Frontal cortex (tissue), 4 donors: ENCODE results near the gene CCDC124. TPM values are rescaled to one million over a fixed set of nuclear protein-coding genes. Genes with fewer than 3 reads are reported as not detected.

Source experiments
- DNase-seq, 2 donors: peaks; one replicate each; pipeline ENCODE4 v3.0.0; 2012; ENCODE audit warnings: low spot score in 2 of 2
- FAIRE-seq: peaks from 2 replicates; lab custom pipeline; 2012; peaks lifted over from hg19 to GRCh38; lab: Jason Lieb, UNC
- total RNA-seq: library from RNA; depleted of rRNA; stranded (reverse); fragments of >200 nt; gene quantifications from one replicate; pipeline ENCODE4 v1.2.3, GENCODE V29; 2014
- donor health status: control.
- donor health status: control.
- donor health status: control.

Gene CCDC124
- total RNA-seq, 1 donor from 2014 or later: 15.5 TPM

GRCh38 chr19:17931532-17932191, 1.2 kb upstream of the CCDC124 start:
- DNase-seq (no peak), FAIRE-seq (no peak)

DNA sequence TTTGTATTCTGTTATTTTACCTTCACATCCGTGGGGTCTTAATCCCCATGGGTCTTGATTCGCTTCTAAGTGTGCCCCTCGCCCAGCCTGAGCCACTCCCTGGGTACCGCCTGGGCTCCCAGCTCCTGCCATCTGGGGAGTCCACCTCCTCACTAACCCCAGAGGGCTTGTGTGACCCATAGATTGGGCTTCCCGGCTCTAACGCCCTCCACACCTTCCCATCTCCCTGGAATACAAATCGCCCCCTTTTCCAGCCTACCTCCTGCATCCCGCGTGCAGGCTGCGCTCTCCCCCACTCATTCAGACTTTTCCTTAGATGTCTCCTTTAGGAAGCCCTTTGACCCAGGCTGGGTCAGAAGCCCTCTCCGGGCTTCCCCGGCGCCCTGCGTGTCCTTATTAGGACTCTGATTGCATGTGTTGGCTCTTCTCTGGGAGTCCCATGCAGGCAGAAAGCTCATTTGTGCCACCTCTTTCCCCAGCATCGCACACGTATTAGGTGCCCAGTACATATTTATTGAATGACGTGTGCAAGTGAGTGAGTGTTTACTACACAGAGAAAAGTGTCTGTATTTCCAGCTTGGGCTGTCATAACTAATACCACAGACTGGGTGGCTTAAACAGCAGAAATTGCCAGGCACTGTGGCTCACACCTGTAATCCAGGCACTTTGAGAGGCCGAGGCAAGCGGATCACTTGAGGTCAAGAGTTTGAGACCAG, 757 bp downstream of the CCDC124 start:
- no peak for FAIRE-seq
- DNase-seq: no peak

GRCh38 chr19:17936379-17936778, 3.6 kb downstream of the CCDC124 start:
- DNase-seq (no peak), FAIRE-seq (no peak)

DNA sequence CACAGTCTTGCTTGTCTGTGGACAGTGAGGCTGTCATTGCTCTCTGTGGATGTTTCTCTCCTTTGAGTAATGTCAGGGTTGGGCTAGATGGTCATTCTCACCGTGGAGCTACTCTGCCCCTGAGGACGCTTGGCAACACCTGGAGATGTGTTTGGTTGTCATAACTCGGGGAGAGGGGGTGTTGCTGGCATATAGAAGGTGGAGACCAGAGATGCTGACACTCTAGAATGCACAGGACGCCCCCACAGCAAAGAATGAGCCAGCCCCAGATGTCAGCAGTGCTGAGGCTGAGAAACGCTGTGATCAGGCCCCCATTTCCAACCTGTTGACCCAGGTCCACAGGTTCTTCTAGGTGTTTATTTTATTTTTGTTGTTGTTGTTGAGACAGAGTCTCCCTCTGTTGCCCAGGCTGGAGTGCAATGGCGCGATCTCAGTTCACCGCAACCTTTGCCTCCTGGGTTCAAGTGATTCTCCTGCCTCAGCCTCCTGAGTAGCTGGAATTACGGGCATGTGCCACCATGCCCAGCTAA, 4.6 kb downstream of the CCDC124 start:
- DNase-seq (no peak), FAIRE-seq (no peak)

DNA sequence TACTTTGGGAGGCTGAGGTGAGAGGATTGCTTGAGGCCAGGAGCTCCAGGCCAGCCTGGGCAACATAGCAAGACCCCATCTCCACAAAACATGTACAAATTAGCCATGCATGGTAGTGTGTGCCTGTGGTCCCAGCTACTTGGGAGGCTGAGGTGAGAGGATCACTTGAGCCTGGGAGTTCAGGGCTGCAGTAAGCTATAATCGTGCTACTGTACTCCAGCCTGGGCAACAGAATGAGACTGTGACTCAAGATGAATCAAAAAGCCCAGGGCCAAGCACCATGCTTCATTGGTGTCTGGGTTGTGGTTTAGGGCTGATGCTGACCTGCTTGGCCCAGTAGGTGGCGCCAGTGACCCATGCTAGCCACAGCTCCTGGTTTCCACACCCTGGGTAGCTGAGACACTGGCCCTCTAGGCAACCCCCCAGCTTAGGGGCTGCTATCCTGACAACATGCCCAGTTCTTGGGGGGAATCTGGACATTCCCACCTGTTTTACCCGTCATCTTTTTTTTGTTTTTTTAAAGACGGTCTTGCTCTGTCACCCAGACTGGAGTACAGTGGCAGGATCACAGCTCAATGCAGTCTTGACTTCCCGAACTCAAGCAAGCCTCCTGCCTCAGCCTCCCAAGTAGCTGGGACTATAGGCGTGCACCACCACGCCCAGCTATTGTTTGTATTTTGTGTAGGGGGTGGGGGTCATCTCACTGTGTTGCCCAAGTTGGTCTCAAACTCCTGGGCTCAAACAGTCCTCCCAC, 5.5 kb downstream of the CCDC124 start:
- FAIRE-seq (no peak), DNase-seq (peak; percentile 80 to 90)

DNA sequence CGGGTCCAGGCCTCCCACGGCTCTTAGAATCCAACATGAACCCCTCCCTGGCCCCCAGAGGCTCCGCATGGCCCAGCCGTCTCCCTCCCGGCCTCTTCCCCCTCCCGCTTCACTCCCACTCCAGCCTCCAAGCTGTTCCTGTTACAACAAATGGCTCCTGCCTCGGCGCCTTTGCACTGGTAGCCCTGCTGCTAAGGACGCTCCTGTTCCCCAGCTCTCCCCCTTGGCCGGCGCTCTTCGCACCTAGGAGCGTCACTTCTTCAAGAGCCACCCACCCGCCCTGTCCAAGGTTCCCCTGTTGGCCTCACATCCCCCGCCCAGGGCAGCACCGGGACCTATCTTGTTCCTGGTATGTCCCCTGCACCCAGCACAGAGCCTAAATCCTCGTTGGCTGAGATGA, 9.4 kb downstream of the CCDC124 start:
- FAIRE-seq (no peak), DNase-seq (no peak)

GRCh38 chr19:17942582-17943273, 9.9 kb downstream of the CCDC124 start:
- DNase-seq (peak in 1 of 2 donors; percentile 27), FAIRE-seq (no peak)

- FAIRE-seq: no peak
- peak in 1 of 2 donors; percentile 21 for DNase-seq
Observed at GRCh38 chr19:17943274-17944221, 10.7 kb downstream of the CCDC124 start.

GRCh38 chr19:17944301-17944700, 11.5 kb downstream of the CCDC124 start:
- no peak for FAIRE-seq
- DNase-seq: peak in 1 of 2 donors; percentile 32

DNA sequence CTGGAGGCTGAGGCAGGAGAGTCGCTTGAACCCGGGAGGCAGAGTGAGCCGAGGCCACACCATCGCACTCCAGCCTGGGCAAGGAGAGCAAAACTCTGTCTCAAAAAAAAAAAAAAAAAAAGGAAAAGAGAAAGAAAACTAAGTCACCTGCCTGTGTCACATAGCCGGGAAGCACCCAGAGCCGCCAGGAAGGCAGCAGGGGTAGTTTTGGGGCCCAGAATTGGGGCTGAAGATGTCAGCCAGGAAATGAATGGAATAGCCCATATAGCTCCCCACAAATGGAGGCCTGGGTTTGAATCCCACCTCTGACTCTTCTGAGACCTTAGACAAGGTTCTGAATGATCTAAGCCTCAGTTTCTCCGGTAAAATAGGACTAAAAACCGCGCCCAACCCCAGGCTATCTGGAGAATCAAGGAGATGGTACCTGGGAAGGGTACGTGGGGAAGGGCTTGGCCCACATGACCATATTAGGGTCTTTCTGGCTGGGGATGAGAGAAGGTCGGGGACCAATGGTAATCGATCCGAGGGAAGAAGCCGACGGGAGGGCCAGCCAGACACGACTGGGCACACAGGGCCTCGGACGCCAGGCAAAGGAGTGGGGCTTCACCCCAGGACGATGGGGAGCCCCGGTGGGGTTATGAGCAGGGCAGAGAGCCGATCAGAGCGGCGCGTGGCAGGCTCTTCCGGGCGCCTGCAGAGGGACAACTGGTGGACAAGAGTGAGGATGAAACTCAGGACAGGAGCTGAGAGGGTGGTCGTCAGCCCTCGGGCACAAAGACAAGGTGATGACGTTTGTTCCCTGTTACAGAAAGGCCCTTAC, 14.4 kb downstream of the CCDC124 start:
- DNase-seq (peak in 1 of 2 donors; percentile 41), FAIRE-seq (no peak)

DNA sequence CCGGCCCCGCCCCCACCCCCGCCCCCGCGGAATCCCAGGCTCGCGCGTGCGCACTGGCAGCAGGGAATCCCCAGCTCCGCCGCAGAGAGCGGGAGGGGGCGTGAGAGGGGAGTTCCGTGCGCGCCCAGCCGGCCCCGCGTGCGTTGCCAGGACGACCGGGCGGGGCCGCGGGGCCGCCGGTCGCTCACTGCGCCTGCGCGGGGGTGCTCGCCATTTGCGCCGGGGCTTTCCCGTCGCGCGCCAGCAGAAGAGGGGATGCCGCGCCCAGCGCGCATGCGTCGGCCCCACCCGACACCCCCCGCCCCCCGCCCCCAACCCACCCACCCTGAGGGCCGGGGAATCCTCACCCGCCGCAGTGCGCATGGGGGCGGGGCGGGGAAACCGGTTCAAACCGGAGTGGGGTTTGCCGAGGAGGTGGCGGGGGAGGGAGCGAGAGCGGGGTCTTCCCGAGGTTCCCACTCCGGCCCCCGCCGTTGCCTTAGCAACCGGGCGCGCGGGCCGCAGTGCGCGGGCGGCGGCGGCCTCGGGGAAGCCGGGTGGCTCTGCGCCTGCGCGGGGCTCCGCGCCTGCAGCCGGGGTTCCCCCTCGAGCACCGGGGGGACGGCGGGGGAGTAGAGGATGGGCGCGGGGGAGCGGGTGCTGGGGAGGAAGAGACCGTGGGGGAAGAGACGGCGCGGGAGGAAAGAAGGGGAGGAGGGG, 15.1 kb downstream of the CCDC124 start:
- DNase-seq (peak; percentile 100), FAIRE-seq (no peak)

DNA sequence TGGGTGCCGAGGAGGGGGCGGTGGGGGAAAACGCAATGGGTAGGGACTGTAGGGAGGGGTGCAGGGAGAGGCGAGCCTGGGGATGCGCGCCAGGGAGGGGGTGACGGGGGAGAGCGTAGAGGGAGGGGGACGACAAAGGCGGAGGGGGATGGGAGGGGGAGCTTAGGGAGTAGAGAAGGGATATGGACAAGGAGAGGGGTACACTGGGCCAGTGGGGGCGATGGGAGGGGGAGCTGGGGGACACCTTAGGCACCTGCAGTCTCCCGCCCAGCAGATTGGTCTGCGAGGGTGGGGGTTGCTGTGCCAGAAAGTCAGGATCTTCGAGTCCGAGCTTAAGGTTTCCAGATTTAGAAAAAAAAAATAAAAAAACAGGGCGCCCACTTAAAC, 15.7 kb downstream of the CCDC124 start:
- DNase-seq: no peak
- no peak for FAIRE-seq

- DNase-seq: peak in 1 of 2 donors; percentile 44
- no peak for FAIRE-seq
Observed at GRCh38 chr19:17948931-17949930, 16.4 kb downstream of the CCDC124 start.

GRCh38 chr19:17949956-17950309, 17.1 kb downstream of the CCDC124 start:
- no peak for FAIRE-seq
- DNase-seq: no peak

DNA sequence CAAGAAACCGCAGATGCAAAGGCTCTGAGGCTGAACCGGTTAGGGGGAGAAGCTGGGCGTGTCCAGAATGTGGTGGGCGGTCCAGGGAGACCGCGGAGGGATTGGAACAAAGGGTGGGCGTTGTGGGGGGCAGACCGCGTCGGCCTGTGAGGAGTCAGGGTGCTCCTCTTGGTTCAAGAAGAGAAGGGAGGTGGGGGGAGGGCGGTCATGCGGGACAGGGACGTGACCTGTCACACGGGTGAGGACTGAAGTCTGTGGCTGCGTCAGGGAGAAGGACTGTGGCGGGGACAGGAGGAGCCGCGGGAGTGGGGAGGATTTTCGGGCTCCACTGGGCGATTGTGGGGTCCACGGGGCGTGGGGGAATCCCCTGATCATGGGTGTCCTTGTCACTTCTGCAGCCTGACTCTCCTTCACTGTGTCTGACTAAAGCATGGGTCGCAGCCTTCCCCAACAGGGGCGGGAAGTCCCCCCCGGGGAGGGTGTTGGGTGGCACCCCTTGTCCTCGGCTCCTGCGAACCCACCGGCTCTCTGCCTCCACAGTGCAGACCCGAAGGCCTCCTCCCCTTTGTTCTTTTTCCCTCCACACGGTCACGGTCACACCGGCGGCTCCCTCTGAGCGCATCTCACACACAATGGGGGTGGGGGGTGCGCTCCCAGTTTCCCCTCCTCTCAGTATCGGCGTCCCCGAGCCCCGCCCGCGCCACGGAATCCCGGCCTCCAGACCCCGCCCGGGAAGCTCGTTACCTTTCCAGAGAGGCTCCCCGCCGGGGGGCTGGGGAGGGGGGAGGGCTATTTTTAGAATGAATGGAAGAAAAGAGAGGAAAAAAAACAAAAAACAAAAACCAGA, 17.7 kb downstream of the CCDC124 start:
- FAIRE-seq (no peak), DNase-seq (no peak)
